Activated gamma-delta T cell (primary cell): ENCODE results near the gene VPREB1.
"Not testable (repeated sequence)": the region's sequence is repeated elsewhere in the genome, so short reads cannot be mapped to it uniquely, and the experiment has no call there.

Experiments used
- DNase-seq: peaks from one replicate; lab custom pipeline; 2025; lab: John Stamatoyannopoulos, UW

Gene VPREB1

GRCh38 chr22:22214819-22215329 lies 29.7 kb upstream of the VPREB1 start:
- DNase-seq, result no peak

- DNase-seq, result no peak
These were observed 28.7 kb upstream of the VPREB1 start for GRCh38 chr22:22215659-22216449.

- no peak for DNase-seq
These were observed 28.1 kb upstream of the VPREB1 start for GRCh38 chr22:22216450-22216959.

GRCh38 chr22:22218302-22218701 lies 26.3 kb upstream of the VPREB1 start:
- no peak for DNase-seq

- no peak for DNase-seq
These were observed 25.2 kb upstream of the VPREB1 start for GRCh38 chr22:22219140-22219996.

- not testable (repeated sequence) for DNase-seq
These were observed 23.5 kb upstream of the VPREB1 start for GRCh38 chr22:22221043-22221442.

- no peak for DNase-seq
These were observed 18.0 kb upstream of the VPREB1 start for GRCh38 chr22:22226448-22227187.

GRCh38 chr22:22228421-22228820 lies 16.2 kb upstream of the VPREB1 start:
- no peak for DNase-seq

- DNase-seq, result no peak
These were observed 15.7 kb upstream of the VPREB1 start for GRCh38 chr22:22228921-22229320.

GRCh38 chr22:22229683-22230420 lies 14.7 kb upstream of the VPREB1 start:
- DNase-seq, result no peak

GRCh38 chr22:22230438-22230837 lies 14.1 kb upstream of the VPREB1 start:
- DNase-seq, result no peak

GRCh38 chr22:22233081-22233480 lies 11.5 kb upstream of the VPREB1 start:
- DNase-seq, result no peak

GRCh38 chr22:22235558-22235957 lies 9.0 kb upstream of the VPREB1 start:
- DNase-seq, result no peak

GRCh38 chr22:22237521-22237920 lies 7.1 kb upstream of the VPREB1 start:
- no peak for DNase-seq

- DNase-seq, result no peak
These were observed 5.2 kb upstream of the VPREB1 start for GRCh38 chr22:22239311-22239939.

- no peak for DNase-seq
These were observed 3.1 kb upstream of the VPREB1 start for GRCh38 chr22:22241554-22241898.

GRCh38 chr22:22242488-22242887 lies 2.1 kb upstream of the VPREB1 start:
- DNase-seq, result no peak

- no peak for DNase-seq
These were observed 1.4 kb upstream of the VPREB1 start for GRCh38 chr22:22243033-22243680.

- DNase-seq, result no peak
These were observed 797 bp downstream of the VPREB1 start for GRCh38 chr22:22245256-22245909.
